HG03039 (cell line): Measurements from ENCODE around the gene OR14J1.
"Not testable (repeated sequence)": the region's sequence is repeated elsewhere in the genome, so short reads cannot be mapped to it uniquely, and the experiment has no call there.

Source experiments
- ATAC-seq: cut with Tn5 transposase; IDR thresholded peaks from one replicate; pipeline ENCODE4 v1.9.1; 2021; ENCODE audit warnings: mild to moderate bottlenecking, moderate library complexity; ENCODE audit not compliant: unreplicated experiment

The OR14J1 gene, protein sequence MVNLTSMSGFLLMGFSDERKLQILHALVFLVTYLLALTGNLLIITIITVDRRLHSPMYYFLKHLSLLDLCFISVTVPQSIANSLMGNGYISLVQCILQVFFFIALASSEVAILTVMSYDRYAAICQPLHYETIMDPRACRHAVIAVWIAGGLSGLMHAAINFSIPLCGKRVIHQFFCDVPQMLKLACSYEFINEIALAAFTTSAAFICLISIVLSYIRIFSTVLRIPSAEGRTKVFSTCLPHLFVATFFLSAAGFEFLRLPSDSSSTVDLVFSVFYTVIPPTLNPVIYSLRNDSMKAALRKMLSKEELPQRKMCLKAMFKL

DNA sequence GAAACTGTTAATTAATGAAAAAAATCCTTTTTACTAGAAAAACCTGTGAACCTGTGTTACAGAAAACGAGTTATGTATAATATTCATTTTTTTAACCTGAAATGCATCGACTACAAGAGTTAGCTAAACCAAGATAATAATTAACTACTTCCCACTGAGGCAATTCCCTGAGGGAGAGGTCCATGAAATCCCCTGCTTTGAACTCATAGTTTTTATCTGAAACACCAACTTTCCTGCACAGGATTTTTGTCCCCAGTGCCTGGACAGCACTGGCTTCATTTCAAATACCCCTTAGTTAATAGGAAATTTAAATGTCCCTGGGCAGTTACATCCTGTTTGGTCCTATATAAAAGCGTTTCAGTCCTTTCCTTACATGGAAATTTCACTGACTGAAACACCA lies at the start of gene OR14J1:
Gene OR14J1 (plus strand): TSS at position 386 of the 400 bp plus-strand sequence. CDS start 4,989 bp downstream, outside the sequence.
- ATAC-seq = no peak

DNA sequence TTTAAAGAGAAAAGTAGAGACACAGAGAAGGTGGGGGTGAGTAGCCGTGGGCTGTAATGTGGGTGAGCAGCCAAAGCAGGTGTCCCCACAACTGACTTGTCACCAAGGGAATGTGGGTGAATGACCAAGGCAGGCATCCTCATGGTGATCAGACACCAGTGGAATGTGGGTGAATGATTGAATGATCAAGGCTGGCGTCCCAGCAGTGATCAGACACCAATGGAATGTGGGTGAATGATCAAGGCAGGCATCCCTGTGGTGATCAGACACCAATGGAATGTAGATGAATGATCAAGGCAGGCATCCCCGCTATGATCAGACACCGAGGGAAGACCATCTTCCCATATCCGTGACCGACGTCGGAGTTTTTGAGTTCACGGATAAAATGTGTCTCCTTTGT lies 49.8 kb upstream of the OR14J1 start:
- no peak for ATAC-seq

DNA sequence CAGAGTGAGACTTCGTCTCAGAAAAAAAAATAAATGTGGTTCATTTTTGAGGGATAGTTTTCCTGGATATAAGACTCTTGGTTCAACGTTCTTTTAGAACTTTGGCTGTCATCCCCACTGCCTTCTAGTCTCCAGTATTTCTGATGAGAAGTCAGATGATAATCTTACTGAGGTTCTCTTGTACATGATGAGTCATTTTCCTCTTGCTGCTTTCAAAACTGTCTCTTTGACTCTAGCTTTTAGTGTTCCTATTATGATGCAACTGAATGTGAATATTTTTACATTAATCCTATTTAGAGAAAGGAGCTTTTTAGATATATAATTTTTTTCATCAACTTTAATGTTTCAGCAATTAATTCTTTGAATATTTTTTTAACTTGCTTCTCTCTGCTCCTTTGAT lies 46.0 kb upstream of the OR14J1 start:
- ATAC-seq = no peak

DNA sequence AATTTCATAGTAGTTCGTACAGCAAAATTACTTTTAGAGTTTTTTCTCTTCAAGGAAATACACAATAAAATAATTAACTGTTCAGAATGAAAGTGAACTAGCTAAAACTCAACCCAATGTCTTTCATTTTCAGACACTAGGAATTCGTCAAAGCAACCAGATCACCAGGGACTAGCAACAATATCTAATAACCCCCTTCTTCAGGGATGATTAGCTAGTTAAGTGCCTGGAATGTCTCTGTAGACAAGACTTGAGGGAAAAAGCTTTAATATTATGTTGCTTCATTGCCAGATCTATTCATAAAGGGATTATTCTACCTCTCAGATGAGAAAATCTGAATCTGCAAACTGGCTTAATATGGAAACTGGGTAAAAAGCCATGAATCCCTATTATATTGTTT lies 41.8 kb upstream of the OR14J1 start:
- no peak for ATAC-seq

DNA sequence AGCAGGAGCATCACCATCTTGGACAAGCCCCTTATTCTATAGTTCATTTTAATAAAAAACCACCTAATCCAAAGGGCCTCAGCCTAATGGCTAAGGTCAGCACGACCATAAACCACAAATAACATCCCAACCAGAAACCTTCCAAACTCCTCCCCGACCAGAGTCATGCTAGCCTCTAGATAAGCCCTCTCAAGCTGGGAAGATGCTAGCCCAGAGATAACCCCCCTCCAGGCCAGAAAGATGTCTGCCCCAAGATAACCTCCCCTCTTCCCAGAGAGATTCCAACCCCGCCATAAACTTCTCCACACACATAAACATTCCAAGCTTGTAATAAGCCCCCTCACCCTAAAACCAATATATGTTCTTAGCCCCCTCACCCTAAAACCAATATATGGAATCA lies 38.5 kb upstream of the OR14J1 start:
- ATAC-seq = no peak

DNA sequence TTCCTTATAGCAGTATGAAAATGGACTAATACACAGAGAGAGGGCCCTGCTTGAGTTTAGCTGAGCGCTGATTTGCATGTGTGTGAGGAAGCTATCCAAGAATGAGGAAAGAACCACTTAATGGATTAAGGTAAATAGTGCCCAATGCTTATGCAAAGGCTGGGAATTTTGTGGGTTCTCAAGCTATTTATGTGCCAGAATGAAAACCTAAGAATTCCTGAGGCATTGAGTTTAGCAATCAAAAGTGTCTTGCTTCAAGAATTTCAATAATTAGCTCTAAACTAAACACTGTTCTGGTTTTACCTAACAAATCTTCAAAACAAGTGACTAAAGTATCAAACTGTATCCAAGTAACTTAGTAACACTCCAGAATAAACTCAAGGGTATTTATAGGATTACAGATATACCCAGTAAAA lies 7.0 kb upstream of the OR14J1 start:
- no peak for ATAC-seq

DNA sequence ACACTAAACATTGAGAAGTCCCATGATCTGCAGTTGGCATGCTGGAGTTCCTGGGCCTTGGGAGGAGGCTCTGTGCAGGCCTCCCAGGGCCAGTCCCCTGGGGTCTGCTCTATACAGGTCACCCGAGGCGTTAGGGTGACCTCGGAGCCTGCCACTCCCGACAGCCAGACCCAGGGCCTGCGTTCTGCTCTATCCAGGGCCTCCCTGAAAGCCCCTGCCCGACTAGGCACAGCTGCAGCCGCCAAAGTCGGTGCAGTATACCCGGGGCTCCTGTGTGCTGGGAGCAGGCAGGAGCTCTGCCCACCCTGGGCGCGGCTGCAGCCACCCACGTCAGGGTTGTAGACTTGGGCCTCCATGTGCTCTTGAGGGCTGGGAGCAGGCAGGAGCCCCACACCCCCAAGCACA lies 6.3 kb upstream of the OR14J1 start:
- ATAC-seq = no peak

DNA sequence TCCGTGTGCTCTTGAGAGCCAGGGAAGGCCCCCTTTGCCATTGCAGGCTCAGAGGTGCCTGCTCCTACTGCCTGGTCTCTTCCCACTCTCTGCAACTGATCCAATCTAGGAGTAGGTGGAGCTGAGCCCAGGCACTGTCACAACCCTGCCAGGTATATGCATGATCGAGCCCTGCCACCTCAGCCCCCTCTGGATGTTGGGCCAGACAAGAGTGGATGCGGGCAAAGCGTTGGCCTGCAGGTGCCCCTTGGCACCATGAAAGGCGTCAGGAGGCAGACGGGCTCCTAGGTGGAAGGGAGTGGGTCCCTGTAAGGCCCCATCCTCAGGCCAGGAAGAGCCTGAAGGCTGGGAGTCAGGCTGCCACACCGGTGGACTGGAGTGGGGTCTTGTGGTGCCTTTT lies 5.9 kb upstream of the OR14J1 start:
- no peak for ATAC-seq

DNA sequence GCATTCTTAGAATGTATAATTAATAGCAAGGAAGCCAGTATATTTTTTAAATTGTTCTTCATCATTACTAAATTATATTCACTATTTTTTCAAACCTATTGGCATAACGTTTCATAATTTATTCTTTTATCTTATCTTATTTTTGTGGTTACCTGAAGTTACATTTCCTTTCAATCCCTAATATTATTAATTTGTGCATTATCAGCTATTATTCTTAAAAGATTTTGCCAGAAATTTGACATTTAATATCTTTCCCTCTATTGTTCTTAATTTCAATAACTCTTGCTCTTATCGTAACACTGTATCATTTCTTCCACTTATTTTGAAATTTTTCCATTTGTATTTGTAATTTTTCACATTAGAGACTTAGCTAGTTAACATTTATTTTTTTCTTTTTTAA lies 18.4 kb downstream of the OR14J1 start:
- ATAC-seq = no peak

DNA sequence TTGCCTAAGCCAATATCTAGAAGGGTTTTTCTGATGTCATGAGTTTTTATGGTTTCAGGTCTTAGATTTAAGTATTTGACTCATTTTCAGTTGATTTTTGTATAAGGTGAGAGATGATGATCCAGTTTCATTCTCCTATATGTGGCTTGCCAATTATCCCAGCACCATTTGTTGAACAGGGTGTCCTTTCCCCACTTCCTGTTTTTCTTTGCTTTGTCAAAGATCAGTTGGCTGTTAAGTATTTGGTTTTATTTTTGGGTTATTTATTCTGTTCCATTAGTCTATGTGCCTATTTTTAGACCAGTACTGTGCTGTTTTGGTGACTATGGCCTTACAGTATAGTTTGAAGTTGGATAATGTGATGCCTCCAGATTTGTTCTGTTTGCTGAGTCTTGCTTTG lies 21.8 kb downstream of the OR14J1 start:
- ATAC-seq = not testable (repeated sequence)

DNA sequence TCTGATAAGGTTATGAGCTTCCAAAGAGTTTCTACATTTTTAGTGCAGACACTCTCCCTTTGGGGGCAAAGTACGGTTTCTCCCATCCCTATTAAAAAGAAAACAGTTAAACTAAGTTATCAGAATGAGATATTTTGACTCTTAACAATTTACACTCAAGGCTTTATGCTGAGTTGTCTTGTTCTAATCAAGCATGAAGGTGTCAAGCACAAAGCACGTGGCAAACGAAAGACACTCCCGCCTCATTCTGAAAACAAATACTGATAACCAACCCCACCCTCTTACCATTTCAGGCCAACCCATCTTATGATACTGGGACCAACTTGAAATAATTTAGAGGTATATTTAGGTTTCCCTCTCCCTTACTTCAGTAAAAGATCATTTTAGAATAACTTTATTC lies 24.3 kb downstream of the OR14J1 start:
- ATAC-seq = no peak

DNA sequence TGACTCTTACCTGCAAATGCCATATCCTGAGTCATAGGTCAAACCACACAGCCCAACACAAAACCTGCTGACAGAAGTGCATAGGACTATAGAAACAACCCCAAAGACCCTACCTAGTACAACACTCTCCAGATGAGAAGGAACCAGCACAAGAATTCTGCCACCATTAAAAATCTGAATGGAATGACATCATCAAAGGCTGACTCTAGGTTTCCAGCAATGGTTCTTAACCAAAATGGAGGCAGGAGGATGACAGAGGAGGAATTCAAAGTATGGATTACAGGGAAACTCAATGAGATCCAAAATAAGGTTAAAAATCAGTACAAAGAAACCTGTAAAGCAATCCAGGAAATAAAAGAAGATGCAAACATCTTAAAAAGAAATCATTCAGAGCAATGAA lies 31.2 kb downstream of the OR14J1 start:
- ATAC-seq = no peak

DNA sequence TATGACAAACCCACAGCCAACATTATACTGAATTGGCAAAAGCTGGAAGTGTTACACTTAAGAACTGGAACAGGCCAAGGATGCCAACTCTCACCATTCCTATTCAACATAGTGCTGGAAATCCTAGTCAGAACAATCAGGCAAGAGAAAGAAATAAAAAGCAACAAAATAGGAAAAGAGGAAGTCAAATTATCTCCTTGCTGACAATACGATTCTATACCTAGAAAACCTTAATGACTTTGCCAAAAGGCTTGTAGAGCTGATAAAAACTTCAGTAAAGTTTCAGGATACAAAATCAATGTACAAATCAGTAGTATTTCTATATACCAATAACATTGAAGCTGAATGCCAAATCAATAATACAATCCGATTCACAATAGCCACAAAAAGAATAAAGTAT lies 34.8 kb downstream of the OR14J1 start:
- no peak for ATAC-seq

DNA sequence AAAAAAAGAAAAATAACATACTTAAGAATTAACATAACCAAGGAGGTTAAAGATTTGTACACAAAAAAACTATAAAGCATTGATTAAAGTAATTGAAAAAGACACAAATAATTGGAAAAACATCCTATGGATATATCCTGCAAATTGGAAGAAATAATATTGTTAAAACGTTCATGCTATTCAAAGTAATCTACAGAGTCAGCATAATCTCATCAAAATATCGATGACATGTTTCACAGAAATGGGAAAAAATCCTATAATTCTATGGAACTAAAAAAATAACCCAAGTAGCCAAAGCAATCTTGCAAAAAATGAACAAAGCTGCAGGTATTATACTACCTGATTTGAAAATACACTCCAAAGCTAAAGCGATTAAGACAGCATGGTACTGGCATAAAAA lies 43.9 kb downstream of the OR14J1 start:
- no peak for ATAC-seq

DNA sequence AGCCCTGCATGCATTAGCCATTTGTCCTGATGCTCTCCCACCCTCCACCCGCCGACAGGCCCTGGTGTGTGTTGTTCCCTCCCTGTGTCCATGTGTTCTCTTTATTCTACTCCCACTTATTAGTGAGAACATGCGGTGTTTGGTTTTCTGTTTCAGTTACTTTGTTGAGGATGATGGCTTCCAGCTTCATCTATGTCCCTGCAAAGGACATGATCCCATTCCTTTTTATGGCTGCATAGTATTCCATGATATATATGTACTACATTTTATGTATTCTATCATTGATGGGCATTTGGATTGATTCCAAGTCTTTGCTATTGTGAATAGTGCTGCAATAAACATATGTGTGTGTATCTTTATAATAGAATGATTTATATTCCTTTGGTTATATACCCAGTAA lies 47.8 kb downstream of the OR14J1 start:
- ATAC-seq = not testable (repeated sequence)

DNA sequence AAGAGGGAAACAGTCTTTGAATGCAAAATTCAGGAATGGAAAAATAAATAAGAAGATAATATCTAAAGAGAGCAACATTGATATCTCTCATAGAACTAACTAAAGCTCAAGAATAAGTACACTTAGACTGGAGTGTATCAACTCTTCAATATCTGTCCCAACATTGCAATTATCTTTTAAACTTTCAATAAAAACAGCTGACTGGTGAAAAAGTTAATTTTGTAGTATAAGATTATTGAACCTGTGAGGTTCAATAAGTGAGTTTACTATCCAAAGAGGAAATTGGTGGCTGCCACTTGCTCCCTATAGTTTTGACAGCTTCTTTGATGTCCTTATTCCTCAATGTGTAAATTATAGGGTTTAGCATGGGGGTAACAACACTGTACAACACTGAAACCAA lies 53.5 kb downstream of the OR14J1 start:
- ATAC-seq = no peak

DNA sequence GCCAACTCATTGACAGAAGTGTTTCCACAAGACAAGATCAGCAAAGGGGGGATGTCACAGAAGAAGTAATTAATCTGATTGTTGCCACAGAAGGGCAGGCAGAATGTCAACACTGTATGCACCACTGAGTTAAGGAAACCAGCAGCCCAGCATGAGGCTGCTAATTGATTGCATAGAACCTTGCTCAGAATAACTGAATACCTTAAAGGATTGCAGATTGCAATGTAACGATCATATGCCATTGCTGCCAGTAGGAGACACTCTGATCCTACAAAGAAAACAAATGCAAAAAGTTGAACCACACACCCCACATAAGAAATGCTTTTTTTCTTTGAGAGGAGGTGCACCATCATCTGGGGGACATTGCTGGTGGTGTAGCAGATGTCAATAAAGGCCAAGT lies 54.1 kb downstream of the OR14J1 start:
- ATAC-seq = no peak
